GM18511 (cell line): ENCODE data around the gene TP63.
"Not testable (repeated sequence)": the region's sequence is repeated elsewhere in the genome, so short reads cannot be mapped to it uniquely, and the experiment has no call there.

Source experiments
- ATAC-seq: cut with Tn5 transposase; IDR thresholded peaks from one replicate; pipeline ENCODE4 v1.9.1; 2021; ENCODE audit warnings: mild to moderate bottlenecking, moderate library complexity; ENCODE audit not compliant: unreplicated experiment

Gene TP63

GRCh38 chr3:189631373-189631408, at the start of gene TP63:
Gene TP63, plus strand, starts transcription at chr3:189631389. Its CDS starts 127 bp downstream, at chr3:189631516.
- no peak for ATAC-seq

GRCh38 chr3:189582179-189582578, 49.0 kb upstream of the TP63 start:
- ATAC-seq: no peak

DNA sequence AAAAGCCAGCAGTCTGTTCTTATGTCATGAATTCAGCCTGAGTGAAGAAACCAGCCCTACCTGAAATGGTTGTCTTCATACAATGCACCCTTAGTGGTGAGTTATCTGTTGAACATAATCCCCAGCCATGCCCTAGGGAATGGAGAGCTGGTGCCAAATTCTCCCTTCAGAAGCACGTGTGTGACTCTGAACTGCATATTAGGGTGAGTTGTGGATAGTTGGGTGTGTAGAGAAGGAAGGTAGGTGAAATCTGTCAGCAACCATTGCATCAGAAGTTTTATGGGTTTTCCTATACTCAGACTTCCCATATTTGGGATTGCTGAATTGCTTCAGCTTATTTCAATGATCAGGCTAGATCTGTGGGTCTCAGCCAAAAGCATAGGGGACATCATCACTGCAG, 46.5 kb upstream of the TP63 start:
- ATAC-seq: no peak

GRCh38 chr3:189586941-189587663, 44.1 kb upstream of the TP63 start:
- ATAC-seq: peak; percentile 82

DNA sequence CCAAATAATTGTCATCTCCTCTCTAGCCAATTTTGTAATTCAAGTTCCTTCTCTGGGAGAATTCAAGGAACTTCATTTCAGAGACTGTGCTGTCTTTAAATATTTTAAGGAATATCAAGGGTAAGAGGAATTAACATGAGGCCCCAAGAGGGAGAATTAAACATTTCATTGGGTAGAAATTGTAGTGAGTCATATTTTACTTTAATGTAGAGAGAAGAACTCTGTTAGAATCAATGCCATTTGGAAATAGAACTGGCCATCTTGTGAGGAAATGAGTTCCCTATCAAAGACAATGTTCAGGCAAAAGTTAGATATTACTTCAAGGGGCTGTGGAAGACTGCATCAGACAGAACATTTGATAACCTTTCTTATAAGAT, 43.5 kb upstream of the TP63 start:
- ATAC-seq: no peak

- no peak for ATAC-seq
Measured at GRCh38 chr3:189588070-189588469, 43.1 kb upstream of the TP63 start.

GRCh38 chr3:189588475-189589178, 42.6 kb upstream of the TP63 start:
- ATAC-seq: no peak

DNA sequence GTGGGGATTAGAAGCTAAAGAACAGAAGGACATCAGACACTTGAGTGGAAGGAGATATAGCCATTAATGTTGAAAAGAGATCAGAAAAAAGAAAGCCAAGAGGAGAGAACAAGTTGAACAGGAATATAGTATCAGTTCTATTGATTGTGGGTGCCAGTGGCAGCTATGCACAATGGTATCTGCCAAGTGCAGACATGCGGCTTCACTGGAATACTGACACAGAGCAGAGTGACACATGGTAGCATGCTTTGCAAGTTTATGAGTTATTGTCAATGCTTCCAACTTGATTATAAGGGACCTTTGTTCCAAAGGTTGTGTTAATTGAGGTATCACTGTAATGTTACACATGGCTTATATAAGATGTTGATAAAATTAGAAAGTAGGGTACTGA, 42.0 kb upstream of the TP63 start:
- ATAC-seq: no peak

DNA sequence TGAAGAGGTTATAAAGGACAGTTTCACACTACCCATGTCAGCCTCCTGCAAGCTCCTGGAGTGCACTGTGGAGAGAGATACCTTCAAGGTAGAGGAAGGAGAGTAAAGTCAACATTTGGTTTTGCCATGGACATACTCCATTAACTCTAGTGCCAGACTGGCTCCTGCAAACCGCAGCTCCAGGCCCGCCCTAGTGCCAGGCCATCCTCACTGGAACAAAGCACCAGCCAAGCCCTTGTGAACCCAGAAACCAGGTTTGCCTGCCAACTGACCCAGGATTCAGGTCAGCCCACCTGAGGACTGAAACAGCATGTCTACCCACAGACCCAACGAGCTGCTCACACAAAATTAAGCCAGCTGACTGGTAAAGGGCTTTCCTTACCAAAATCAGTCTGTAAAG, 41.0 kb upstream of the TP63 start:
- ATAC-seq: no peak

- no peak for ATAC-seq
Measured at GRCh38 chr3:189593581-189593980, 37.6 kb upstream of the TP63 start.

GRCh38 chr3:189596078-189596979, 34.9 kb upstream of the TP63 start:
- ATAC-seq: not testable (repeated sequence)

GRCh38 chr3:189597918-189598317, 33.3 kb upstream of the TP63 start:
- ATAC-seq: no peak

DNA sequence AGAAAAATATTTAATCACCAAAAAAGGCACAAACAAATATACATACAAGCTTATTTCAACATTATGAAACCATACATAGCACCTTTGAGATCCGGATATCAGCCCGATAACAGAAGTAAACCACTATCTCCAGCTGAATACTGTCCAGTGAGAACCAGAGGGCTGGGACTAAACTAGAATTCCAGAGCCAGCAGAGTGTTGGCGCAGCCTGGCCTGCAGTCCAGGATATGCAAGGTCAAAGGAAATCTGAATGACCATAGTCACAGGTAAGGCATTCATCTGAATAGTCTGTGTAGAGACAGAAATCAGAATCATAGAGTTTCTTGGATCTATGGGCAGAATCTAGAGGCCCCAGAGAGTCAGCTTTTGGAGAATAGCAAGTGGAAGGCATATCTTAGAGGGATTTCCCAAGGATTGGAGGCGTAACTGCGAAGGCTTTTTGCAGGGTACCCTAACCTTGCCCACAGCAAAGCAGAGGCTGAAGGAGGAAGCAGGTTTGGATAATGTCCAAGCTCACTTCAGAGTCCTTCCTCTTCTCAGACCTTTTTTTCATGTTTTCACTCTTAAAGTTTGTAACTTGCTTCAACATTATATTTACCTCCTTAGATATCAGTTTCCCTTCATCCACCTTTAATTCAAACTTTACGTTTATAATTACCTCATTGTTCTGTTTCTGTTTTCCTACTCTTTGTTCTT, 32.5 kb upstream of the TP63 start:
- no peak for ATAC-seq

- ATAC-seq: no peak
Measured at GRCh38 chr3:189602471-189602870, 28.7 kb upstream of the TP63 start.

DNA sequence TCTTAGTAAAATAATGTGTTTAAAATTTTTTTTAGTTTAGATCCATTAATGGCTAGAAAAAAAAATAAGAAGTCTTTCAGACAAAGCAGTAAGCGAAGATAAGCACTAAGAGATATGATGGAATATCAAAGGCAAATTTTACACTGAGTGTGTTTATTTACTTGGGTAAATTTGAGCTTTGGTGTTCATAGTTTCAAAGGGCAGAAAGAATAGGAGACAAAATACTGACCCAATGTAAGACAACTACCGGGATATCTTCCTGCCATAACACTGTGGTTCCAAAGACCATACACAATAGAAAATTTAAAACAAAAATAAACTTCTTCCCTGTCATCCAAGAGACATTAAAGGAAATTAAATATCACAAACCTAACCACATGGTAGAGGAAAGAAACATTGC, 25.5 kb upstream of the TP63 start:
- no peak for ATAC-seq

DNA sequence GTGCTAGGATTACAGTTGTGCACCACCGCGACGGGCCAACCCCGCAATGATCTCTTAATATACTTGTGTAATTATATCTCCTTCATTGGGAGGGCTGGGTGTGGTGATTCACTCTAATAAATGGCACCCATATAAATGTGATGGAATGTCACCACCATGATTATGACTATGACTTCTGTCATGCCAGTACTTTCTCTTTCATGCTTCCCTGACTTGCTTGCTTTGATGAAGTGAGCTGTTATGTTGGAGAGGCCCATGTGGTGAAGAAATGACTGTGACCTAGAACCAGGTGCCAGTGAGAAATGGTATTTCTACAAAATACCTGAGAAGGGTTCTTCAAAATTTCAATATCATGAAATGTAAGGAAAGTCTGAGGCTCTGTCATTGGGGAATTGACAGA, 24.4 kb upstream of the TP63 start:
- ATAC-seq: no peak

DNA sequence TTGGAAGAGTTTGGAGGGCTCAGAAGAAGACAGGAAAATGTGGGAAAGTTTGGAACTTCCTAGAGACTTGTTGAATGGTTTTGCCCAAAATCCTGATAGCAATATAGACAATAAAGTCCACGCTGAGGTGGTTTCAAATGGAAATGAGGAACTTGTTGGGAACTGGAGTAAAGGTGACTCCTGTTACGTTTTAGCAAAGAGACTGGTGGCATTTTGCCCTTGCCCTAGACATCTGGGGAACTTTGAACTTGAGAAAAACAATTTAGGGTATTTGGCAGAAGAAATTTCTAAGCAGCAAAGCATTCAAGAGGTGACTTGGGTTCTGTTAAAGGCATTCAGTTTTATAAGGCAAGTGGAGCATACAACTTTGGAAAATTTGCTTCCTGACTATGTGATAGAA, 18.5 kb upstream of the TP63 start:
- ATAC-seq: not testable (repeated sequence)

DNA sequence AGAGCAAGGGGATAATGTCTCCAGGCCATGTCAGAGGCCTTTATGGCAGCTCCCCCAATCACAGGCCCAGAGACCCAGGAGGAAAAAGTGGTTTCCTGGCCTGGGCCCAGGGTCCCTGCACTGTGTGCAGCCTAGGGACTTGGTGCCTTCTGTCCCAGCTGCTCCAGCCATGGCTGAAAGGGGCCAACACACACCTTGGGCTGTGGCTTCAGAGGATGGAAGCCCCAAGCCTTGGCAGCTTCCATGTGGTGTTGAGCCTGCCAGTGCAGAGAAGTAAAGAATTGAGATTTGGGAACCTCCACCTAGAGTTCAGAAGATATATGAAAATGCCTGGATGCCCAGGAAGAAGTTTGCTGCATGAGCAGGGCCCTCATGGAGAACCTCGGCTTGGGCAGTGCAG, 18.1 kb upstream of the TP63 start:
- ATAC-seq: no peak

DNA sequence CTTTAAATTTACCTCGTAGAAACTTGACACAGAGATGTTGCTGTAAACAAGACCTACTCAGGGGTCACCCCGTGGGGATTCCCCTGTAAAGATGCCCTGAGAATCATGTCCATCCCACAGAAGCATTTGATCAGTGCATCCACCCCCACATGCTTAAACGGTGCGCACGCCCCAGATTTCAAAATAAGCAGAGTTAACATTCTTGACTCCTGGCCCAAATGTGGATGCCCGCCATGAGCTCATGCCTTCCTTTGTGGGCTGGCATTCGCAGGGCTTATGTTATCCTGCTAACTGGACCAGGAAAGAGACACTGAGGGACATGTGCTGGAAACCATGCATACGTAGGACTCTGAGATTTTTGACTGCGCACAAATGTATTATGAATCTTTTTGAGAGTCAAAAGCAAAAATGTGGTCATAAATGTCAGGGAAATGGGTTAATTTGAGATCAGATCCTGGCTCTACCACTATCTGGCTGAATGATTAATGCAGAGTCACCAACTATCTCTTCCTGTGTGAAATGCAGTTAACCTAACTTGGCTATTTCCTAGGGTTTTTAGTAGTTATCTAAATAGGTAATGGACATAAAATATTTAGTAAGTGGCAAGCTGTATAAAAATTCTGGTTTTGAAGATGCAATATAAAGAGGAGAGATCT, 9.1 kb upstream of the TP63 start:
- no peak for ATAC-seq

DNA sequence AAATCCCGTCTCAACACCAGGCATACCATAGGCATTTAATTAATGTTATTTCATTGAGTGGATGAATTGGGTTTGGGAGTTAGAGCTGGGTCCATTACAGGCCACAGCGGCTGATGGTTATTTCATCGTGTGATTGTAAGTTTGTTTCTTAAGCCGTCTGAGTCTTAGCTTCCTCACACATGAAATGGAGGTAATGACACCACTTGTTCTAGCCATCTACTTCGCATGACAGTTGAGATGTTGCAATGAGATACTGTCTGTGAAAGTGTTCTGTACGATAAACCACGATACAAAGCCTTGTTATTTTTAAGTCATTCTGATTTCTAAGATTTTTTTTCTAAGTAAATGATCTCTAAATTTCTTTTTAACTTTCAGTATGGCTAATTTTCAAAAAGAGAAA, 8.6 kb upstream of the TP63 start:
- ATAC-seq: no peak

GRCh38 chr3:189624130-189624529, 7.1 kb upstream of the TP63 start:
- no peak for ATAC-seq
